GM13977 (cell line): ENCODE data around the gene EEF1A2.

Source experiments
- DNase-seq: peaks from one replicate; pipeline ENCODE4 v3.0.0; 2012; ENCODE audit warnings: low spot score
- in situ Hi-C: fragments of 300-500 bp; cut with MboI; formaldehyde crosslinking; loops from one replicate; pipeline ENCODE4 v1.12.0; 2022; ENCODE audit warnings: low sequenced_read_pairs, low pct_unique_long_range_greater_than_20kb, mixed read lengths, inconsistent platforms; ENCODE audit not compliant: unreplicated experiment
- TF ChIP-seq, protein P1 (sequence below): IDR thresholded peaks from 2 replicates; pipeline ENCODE4 v1.5.1; 2012; ENCODE audit warnings: mild to moderate bottlenecking, control low read depth; ENCODE audit not compliant: insufficient read depth; ENCODE audit errors: extremely low read depth, missing control alignments

Gene EEF1A2

DNA sequence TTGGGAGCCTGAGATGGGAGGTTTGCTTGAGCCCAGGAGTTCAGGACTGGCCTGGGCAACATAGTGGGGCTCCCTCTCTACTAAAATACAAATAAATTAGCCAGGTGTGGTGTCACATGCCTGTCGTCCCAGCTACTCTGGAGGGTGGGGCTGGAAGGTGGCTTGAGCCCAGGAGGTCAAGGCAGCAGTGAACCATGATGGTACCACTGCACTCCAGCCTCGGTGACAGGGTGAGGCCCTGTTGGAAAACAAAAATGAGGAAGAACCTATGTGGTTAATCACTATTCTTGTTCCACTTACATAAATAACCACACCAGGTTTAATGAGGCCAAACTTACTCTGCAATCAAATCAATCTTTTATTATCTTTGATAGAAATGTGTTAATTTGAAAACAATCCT, 27.1 kb upstream of the EEF1A2 start:
- in situ Hi-C loops: no loop called here
- TF ChIP-seq, protein P1, sequence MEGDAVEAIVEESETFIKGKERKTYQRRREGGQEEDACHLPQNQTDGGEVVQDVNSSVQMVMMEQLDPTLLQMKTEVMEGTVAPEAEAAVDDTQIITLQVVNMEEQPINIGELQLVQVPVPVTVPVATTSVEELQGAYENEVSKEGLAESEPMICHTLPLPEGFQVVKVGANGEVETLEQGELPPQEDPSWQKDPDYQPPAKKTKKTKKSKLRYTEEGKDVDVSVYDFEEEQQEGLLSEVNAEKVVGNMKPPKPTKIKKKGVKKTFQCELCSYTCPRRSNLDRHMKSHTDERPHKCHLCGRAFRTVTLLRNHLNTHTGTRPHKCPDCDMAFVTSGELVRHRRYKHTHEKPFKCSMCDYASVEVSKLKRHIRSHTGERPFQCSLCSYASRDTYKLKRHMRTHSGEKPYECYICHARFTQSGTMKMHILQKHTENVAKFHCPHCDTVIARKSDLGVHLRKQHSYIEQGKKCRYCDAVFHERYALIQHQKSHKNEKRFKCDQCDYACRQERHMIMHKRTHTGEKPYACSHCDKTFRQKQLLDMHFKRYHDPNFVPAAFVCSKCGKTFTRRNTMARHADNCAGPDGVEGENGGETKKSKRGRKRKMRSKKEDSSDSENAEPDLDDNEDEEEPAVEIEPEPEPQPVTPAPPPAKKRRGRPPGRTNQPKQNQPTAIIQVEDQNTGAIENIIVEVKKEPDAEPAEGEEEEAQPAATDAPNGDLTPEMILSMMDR: no peak
- no peak for DNase-seq

DNA sequence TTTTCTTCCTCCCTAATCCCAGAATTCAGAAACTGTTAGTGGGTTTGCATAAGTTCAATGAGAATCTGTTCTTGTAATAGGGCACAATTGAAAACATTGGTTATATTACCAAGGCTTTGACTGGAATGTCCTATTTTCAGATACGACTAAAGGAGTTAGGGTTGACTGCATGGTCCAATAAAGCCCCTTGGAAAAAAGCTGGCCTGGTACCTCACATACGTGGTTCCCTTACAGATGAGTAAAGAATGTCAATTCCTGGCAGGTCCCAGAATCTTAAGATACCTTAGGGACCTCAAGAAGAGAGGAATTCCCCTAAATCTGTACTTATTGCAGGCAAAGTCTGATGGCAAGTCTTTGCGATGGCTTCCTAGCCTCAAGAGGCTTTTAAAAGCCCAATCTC, 26.3 kb upstream of the EEF1A2 start:
- in situ Hi-C loops: no loop called here
- no peak for DNase-seq
- TF ChIP-seq, protein P1: no peak

GRCh38 chr20:63522981-63523611, 24.2 kb upstream of the EEF1A2 start:
- DNase-seq: no peak
- in situ Hi-C loops: no loop called here
- TF ChIP-seq, protein P1: no peak

GRCh38 chr20:63522091-63522868, 23.4 kb upstream of the EEF1A2 start:
- in situ Hi-C loops: no loop called here
- TF ChIP-seq, protein P1: no peak
- DNase-seq: no peak

GRCh38 chr20:63521602-63522001, 22.7 kb upstream of the EEF1A2 start:
- in situ Hi-C loops: no loop called here
- DNase-seq: no peak
- TF ChIP-seq, protein P1: no peak

DNA sequence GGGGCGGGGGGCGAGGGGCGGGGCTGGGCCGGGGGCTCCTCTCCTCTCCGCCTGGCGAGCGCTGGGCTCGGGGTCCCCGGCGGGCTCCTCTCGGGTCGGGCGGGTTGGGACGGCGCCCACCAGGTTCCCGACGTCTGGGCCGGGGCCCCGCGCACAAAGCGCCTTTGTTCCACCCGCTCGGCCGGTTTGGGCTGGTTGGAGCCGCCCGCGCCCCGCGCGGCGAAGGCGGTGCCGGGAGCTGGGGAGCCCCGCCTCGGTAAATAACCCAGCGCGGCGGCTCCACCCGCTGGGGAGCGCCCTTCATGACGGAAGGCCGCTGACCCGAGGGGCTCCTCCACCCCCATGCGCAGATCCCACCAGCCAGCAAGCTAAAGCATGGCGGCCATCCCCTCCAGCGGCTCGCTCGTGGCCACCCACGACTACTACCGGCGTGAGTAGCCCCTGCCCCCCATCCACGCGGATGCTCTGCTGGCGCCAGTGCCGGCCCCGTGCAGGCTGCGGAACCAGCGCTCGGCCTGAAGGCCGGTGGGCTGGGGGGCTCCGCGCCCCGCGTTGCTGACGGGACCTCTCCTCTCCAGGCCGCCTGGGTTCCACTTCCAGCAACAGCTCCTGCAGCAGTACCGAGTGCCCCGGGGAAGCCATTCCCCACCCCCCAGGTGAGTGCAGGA, 22.2 kb upstream of the EEF1A2 start:
- in situ Hi-C loops: no loop called here
- TF ChIP-seq, protein P1: peak; percentile 22
- DNase-seq: peak; percentile 94
